SU-DHL-6 (cell line): ENCODE data around the gene THSD4.
"Not testable (repeated sequence)": the region's sequence is repeated elsewhere in the genome, so short reads cannot be mapped to it uniquely, and the experiment has no call there.

Experiments used
- H2AFZ ChIP-seq: fragments of 200-600 bp; sonication (generic); 2 replicates; pipeline ENCODE4 v1.6.1; 2014; ENCODE audit warnings: low read depth, mild to moderate bottlenecking, moderate library complexity, mixed read lengths, antibody characterized with exemption, low read length; ENCODE audit not compliant: severe bottlenecking
- H3F3A ChIP-seq: fragments of 200-600 bp; shearing (Covaris generic); 2 replicates; pipeline ENCODE4 v1.6.0; 2016; ENCODE audit warnings: antibody characterized with exemption, mild to moderate bottlenecking; ENCODE audit not compliant: insufficient read depth
- H3K27ac ChIP-seq: fragments of 200-600 bp; sonication (generic); 2 replicates; pipeline ENCODE4 v1.5.1; 2016; ENCODE audit warnings: low read depth, mild to moderate bottlenecking, low read length, moderate library complexity, mixed read lengths
- H3K27me3 ChIP-seq: fragments of 200-600 bp; sonication (generic), shearing (Covaris generic); 2 replicates; pipeline ENCODE4 v1.6.0; 2014; ENCODE audit warnings: mild to moderate bottlenecking, low read length
- H3K36me3 ChIP-seq: fragments of 200-600 bp; sonication (generic); 2 replicates; pipeline ENCODE4 v1.6.1; 2014; ENCODE audit warnings: mild to moderate bottlenecking, low read length, mixed read lengths
- H3K4me2 ChIP-seq: fragments of 300-600, 200-600 bp; shearing (Covaris generic), sonication (generic); 2 replicates; pipeline ENCODE4 v1.6.0; 2014; ENCODE audit warnings: low read length, low read depth, mild to moderate bottlenecking; ENCODE audit not compliant: poor library complexity, severe bottlenecking
- H3K4me3 ChIP-seq: fragments of 200-600 bp; sonication (generic); 2 replicates; pipeline ENCODE4 v1.5.1; 2014; ENCODE audit warnings: antibody characterized with exemption, low read length, mild to moderate bottlenecking, mixed read lengths; ENCODE audit not compliant: insufficient read depth, poor library complexity, severe bottlenecking
- H3K79me2 ChIP-seq: fragments of 200-600 bp; sonication (generic); 2 replicates; pipeline ENCODE4 v1.6.1; 2014; ENCODE audit warnings: mild to moderate bottlenecking, low read length, moderate library complexity; ENCODE audit not compliant: insufficient read depth
- H3K9ac ChIP-seq: fragments of 200-600 bp; sonication (generic); 2 replicates; pipeline ENCODE4 v1.7.0; 2014; ENCODE audit warnings: mild to moderate bottlenecking, low read length
- H3K9me2 ChIP-seq: fragments of 200-600 bp; sonication (generic); replicated peaks from 2 replicates; pipeline ENCODE4 v1.6.1; 2014; ENCODE audit warnings: low read length; ENCODE audit not compliant: insufficient read depth
- H3K9me3 ChIP-seq: fragments of 200-600 bp; sonication (generic); 2 replicates; pipeline ENCODE4 v1.6.1; 2014; ENCODE audit warnings: low read length, mixed read lengths; ENCODE audit not compliant: insufficient read depth
- H4K20me1 ChIP-seq: fragments of 200-600 bp; sonication (generic); 2 replicates; pipeline ENCODE4 v1.6.1; 2014; ENCODE audit warnings: low read depth, mild to moderate bottlenecking, antibody characterized with exemption, low read length, moderate library complexity, mixed read lengths
- EZH2phosphoT487 ChIP-seq: fragments of 200-600 bp; sonication (generic), shearing (Covaris generic); conservative IDR thresholded peaks from 2 replicates; pipeline ENCODE4 v1.6.1; 2018; ENCODE audit warnings: mild to moderate bottlenecking, antibody characterized with exemption, low read length, moderate library complexity, mixed read lengths
- TF ChIP-seq, protein P1 (sequence below): fragments of 200-600 bp; sonication (generic); IDR thresholded peaks from one replicate; pipeline ENCODE4 v1.5.1; 2017; ENCODE audit warnings: antibody characterized with exemption, mild to moderate bottlenecking, low read length, moderate library complexity; ENCODE audit not compliant: insufficient read depth, poor library complexity, severe bottlenecking

The THSD4 gene

DNA sequence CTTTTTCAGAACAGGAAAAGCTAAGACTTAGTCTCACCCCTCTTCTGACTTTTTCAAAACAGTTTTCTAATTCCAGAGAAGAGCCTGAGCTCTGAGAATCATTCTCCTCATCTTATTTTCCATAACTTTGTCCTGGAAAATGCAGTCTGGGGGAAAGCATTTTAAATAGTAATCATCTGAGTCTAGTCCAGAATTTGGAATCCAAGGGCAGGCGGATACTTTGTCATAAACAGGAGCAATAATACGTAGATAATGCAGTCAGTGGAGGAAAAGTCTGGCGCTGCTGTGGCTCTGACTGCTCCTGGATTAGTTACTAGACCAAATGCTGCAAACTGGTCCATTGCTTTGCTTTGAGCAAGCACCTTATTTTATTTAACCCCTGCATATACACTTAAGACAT lies 285.0 kb downstream of the THSD4 start:
- Histone ChIP-seq H3K9ac (no peak overlapping the region), H3K79me2 (no peaks in the 10 kb centered on the region), H3K27ac (no peak overlapping the region), H3K36me3 (no peaks in the 10 kb centered on the region), H3K9me2 (no peaks in the 10 kb centered on the region), H2AFZ (no peak overlapping the region), H3K4me3 (no peak overlapping the region), H3K4me2 (no peak overlapping the region), H3F3A (no peaks in the 10 kb centered on the region), H3K9me3 (no peaks in the 10 kb centered on the region), H3K27me3 (0 out of 2 replicates have a peak, but pooled peaks cover 3% of the 10 kb centered on the region), H4K20me1 (no peaks in the 10 kb centered on the region)
- TF ChIP-seq EZH2phosphoT487, result no peak

DNA sequence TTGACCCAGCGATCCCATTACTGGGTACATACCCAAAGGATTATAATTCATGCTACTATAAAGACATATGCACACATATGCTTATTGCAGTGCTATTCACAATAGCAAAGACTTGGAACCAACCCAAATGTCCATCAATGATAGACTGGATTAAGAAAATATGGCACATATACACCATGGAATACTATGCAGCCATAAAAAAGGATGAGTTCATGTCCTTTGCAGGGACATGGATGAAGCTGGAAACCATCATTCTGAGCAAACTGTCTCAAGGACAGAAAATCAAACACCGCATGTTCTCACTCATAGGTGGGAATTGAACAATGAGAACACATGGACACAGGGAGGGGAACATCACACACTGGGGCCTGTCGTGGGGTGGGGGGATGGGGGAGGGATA lies 286.5 kb downstream of the THSD4 start:
- H3F3A ChIP-seq, H3K9me2 ChIP-seq, H3K4me2 ChIP-seq, H3K9me3 ChIP-seq, H3K27me3 ChIP-seq, H4K20me1 ChIP-seq, H3K4me3 ChIP-seq, H3K27ac ChIP-seq, H3K36me3 ChIP-seq, H3K9ac ChIP-seq, H3K79me2 ChIP-seq, H2AFZ ChIP-seq: not testable (repeated sequence)

GRCh38 chr15:71409541-71409940 lies 294.3 kb downstream of the THSD4 start:
- Histone ChIP-seq H2AFZ (no peak overlapping the region), H3K4me2 (no peak overlapping the region), H3K27ac (no peak overlapping the region), H3K36me3 (no peaks in the 10 kb centered on the region), H3K9ac (no peak overlapping the region), H3K4me3 (no peak overlapping the region), H3F3A (no peaks in the 10 kb centered on the region), H4K20me1 (no peaks in the 10 kb centered on the region), H3K79me2 (no peaks in the 10 kb centered on the region), H3K27me3 (no peaks in the 10 kb centered on the region), H3K9me3 (no peaks in the 10 kb centered on the region), H3K9me2 (no peaks in the 10 kb centered on the region)
- TF ChIP-seq EZH2phosphoT487, result no peak
- TF ChIP-seq, protein P1, sequence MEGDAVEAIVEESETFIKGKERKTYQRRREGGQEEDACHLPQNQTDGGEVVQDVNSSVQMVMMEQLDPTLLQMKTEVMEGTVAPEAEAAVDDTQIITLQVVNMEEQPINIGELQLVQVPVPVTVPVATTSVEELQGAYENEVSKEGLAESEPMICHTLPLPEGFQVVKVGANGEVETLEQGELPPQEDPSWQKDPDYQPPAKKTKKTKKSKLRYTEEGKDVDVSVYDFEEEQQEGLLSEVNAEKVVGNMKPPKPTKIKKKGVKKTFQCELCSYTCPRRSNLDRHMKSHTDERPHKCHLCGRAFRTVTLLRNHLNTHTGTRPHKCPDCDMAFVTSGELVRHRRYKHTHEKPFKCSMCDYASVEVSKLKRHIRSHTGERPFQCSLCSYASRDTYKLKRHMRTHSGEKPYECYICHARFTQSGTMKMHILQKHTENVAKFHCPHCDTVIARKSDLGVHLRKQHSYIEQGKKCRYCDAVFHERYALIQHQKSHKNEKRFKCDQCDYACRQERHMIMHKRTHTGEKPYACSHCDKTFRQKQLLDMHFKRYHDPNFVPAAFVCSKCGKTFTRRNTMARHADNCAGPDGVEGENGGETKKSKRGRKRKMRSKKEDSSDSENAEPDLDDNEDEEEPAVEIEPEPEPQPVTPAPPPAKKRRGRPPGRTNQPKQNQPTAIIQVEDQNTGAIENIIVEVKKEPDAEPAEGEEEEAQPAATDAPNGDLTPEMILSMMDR, result no peak

- no peaks in the 10 kb centered on the region for H3F3A ChIP-seq
These were observed 295.1 kb downstream of the THSD4 start for GRCh38 chr15:71410347-71410746.

More at GRCh38 chr15:71410347-71410746, 295.1 kb downstream of the THSD4 start:
- Histone ChIP-seq H3K9me3 (no peaks in the 10 kb centered on the region), H3K27me3 (no peaks in the 10 kb centered on the region), H3K4me3 (no peak overlapping the region), H2AFZ (no peak overlapping the region), H3K9ac (no peak overlapping the region), H3K36me3 (no peaks in the 10 kb centered on the region), H3K27ac (no peak overlapping the region), H3K79me2 (no peaks in the 10 kb centered on the region), H4K20me1 (no peaks in the 10 kb centered on the region), H3K9me2 (no peaks in the 10 kb centered on the region), H3K4me2 (no peak overlapping the region)
- no peak for TF ChIP-seq EZH2phosphoT487
- TF ChIP-seq, protein P1, result no peak
